IPS-20b (cell line): ENCODE results near the gene MRGPRE.

Source experiments
- H3K27ac ChIP-seq: one replicate; pipeline ENCODE4 v1.5.1; 2013; ENCODE audit warnings: low read length
- H3K27me3 ChIP-seq: 2 replicates; pipeline ENCODE4 v1.6.1; 2013; ENCODE audit warnings: mild to moderate bottlenecking, low read length, inconsistent platforms; ENCODE audit not compliant: insufficient read depth
- H3K36me3 ChIP-seq: 2 replicates; pipeline ENCODE4 v1.6.1; 2013; ENCODE audit warnings: low read depth, mild to moderate bottlenecking, inconsistent platforms, low read length, moderate library complexity; ENCODE audit not compliant: insufficient read depth
- H3K4me1 ChIP-seq: 2 replicates; pipeline ENCODE4 v1.6.1; 2013; ENCODE audit warnings: mild to moderate bottlenecking, control low read depth, inconsistent platforms, low read length, moderate library complexity; ENCODE audit not compliant: insufficient read depth
- H3K4me3 ChIP-seq: 2 replicates; pipeline ENCODE4 v1.5.1; 2013; ENCODE audit warnings: mild to moderate bottlenecking, low read length, inconsistent platforms
- H3K9ac ChIP-seq: 2 replicates; pipeline ENCODE4 v1.6.1; 2013; ENCODE audit warnings: low read depth, mild to moderate bottlenecking, inconsistent platforms, low read length, moderate library complexity
- H3K9me3 ChIP-seq: 2 replicates; pipeline ENCODE4 v1.6.1; 2013; ENCODE audit warnings: mild to moderate bottlenecking, low read depth, low read length, inconsistent platforms; ENCODE audit not compliant: insufficient read depth

Gene MRGPRE

GRCh38 chr11:3197878-3198528 lies 34.2 kb downstream of the MRGPRE start:
- H3K9ac ChIP-seq, result no peak overlapping the region
- no peak overlapping the region for H3K27ac ChIP-seq
- peaks cover 25% of the 10 kb centered on the region for H3K27me3 ChIP-seq

GRCh38 chr11:3197044-3197695 lies 35.0 kb downstream of the MRGPRE start:
- Histone ChIP-seq H3K4me1 (no peaks in the 10 kb centered on the region), H3K36me3 (no peaks in the 10 kb centered on the region), H3K27ac (no peak overlapping the region), H3K27me3 (peaks cover 17% of the 10 kb centered on the region), H3K4me3 (no peak overlapping the region), H3K9me3 (no peaks in the 10 kb centered on the region), H3K9ac (no peak overlapping the region)

More at GRCh38 chr11:3197878-3198528, 34.2 kb downstream of the MRGPRE start:
- no peaks in the 10 kb centered on the region for H3K4me1 ChIP-seq
- no peaks in the 10 kb centered on the region for H3K9me3 ChIP-seq
- H3K4me3 ChIP-seq, result no peak overlapping the region
- H3K36me3 ChIP-seq, result no peaks in the 10 kb centered on the region

GRCh38 chr11:3196161-3197043 lies 35.8 kb downstream of the MRGPRE start:
- H3K27ac ChIP-seq, result no peak overlapping the region
- H3K27me3 ChIP-seq, result peaks cover 9% of the 10 kb centered on the region
- H3K9ac ChIP-seq, result no peak overlapping the region
- no peaks in the 10 kb centered on the region for H3K9me3 ChIP-seq
- no peaks in the 10 kb centered on the region for H3K36me3 ChIP-seq
- no peaks in the 10 kb centered on the region for H3K4me1 ChIP-seq
- no peak overlapping the region for H3K4me3 ChIP-seq

- peaks cover under 1% of the 10 kb centered on the region; the same call in 1 of the 2 replicates for H3K27me3 ChIP-seq
- no peaks in the 10 kb centered on the region for H3K9me3 ChIP-seq
- H3K9ac ChIP-seq, result no peak overlapping the region
- H3K4me1 ChIP-seq, result peaks cover under 1% of the 10 kb centered on the region; the same call in 1 of the 2 replicates
- no peak overlapping the region for H3K27ac ChIP-seq
- no peaks in the 10 kb centered on the region for H3K36me3 ChIP-seq
- no peak overlapping the region for H3K4me3 ChIP-seq
These were observed 36.7 kb downstream of the MRGPRE start for GRCh38 chr11:3195251-3196160.

- H3K4me3 ChIP-seq, result no peak overlapping the region
- no peak overlapping the region for H3K27ac ChIP-seq
- no peaks in the 10 kb centered on the region for H3K9me3 ChIP-seq
- no peak overlapping the region for H3K9ac ChIP-seq
- H3K4me1 ChIP-seq, result peaks cover 8% of the 10 kb centered on the region; the same call in 1 of the 2 replicates
- H3K27me3 ChIP-seq, result no peaks in the 10 kb centered on the region; the same call in 1 of the 2 replicates
- H3K36me3 ChIP-seq, result no peaks in the 10 kb centered on the region
These were observed 38.0 kb downstream of the MRGPRE start for GRCh38 chr11:3194016-3194816.

GRCh38 chr11:3193373-3194015 lies 38.7 kb downstream of the MRGPRE start:
- H3K4me1 ChIP-seq, result peaks cover 12% of the 10 kb centered on the region; the same call in 1 of the 2 replicates
- no peaks in the 10 kb centered on the region for H3K36me3 ChIP-seq
- H3K27ac ChIP-seq, result no peak overlapping the region
- H3K9ac ChIP-seq, result peak overlapping the region; percentile 45; the same call in 1 of the 2 replicates
- no peaks in the 10 kb centered on the region for H3K9me3 ChIP-seq
- H3K27me3 ChIP-seq, result no peaks in the 10 kb centered on the region; the same call in 1 of the 2 replicates
- no peak overlapping the region for H3K4me3 ChIP-seq

- no peak overlapping the region for H3K9ac ChIP-seq
- no peaks in the 10 kb centered on the region for H3K9me3 ChIP-seq
- H3K36me3 ChIP-seq, result no peaks in the 10 kb centered on the region
- H3K4me1 ChIP-seq, result peaks cover 15% of the 10 kb centered on the region; the same call in 1 of the 2 replicates
- no peaks in the 10 kb centered on the region; the same call in 1 of the 2 replicates for H3K27me3 ChIP-seq
- H3K27ac ChIP-seq, result no peak overlapping the region
- no peak overlapping the region for H3K4me3 ChIP-seq
These were observed 39.5 kb downstream of the MRGPRE start for GRCh38 chr11:3192511-3193372.

GRCh38 chr11:3191586-3192324 lies 40.5 kb downstream of the MRGPRE start:
- no peaks in the 10 kb centered on the region; the same call in 1 of the 2 replicates for H3K27me3 ChIP-seq
- no peak overlapping the region for H3K27ac ChIP-seq
- H3K36me3 ChIP-seq, result no peaks in the 10 kb centered on the region
- H3K4me3 ChIP-seq, result no peak overlapping the region
- H3K9me3 ChIP-seq, result no peaks in the 10 kb centered on the region
- H3K9ac ChIP-seq, result no peak overlapping the region
- peaks cover 15% of the 10 kb centered on the region; the same call in 1 of the 2 replicates for H3K4me1 ChIP-seq

GRCh38 chr11:3190600-3190999 lies 41.6 kb downstream of the MRGPRE start:
- Histone ChIP-seq H3K27ac (no peak overlapping the region), H3K9me3 (no peaks in the 10 kb centered on the region), H3K36me3 (no peaks in the 10 kb centered on the region), H3K4me1 (peaks cover 15% of the 10 kb centered on the region; the same call in 1 of the 2 replicates), H3K27me3 (no peaks in the 10 kb centered on the region; the same call in 1 of the 2 replicates), H3K4me3 (no peak overlapping the region), H3K9ac (no peak overlapping the region)
